NCI-H82 (cell line): ENCODE results near the gene ZFAND5.

Experiments used
- DNase-seq: peaks from one replicate; lab custom pipeline; 2025; lab: John Stamatoyannopoulos, UW

ZFAND5 gene

GRCh38 chr9:72324974-72325373 lies 40.0 kb downstream of the ZFAND5 start:
- DNase-seq = no peak

GRCh38 chr9:72322678-72323077 lies 42.3 kb downstream of the ZFAND5 start:
- no peak for DNase-seq

GRCh38 chr9:72322259-72322658 lies 42.7 kb downstream of the ZFAND5 start:
- no peak for DNase-seq

GRCh38 chr9:72315510-72316311 lies 49.3 kb downstream of the ZFAND5 start:
- DNase-seq = peak; percentile 97

GRCh38 chr9:72315089-72315509 lies 49.9 kb downstream of the ZFAND5 start:
- DNase-seq = peak; percentile 64

GRCh38 chr9:72313507-72313906 lies 51.5 kb downstream of the ZFAND5 start:
- peak; percentile 50 for DNase-seq

GRCh38 chr9:72312386-72312987 lies 52.5 kb downstream of the ZFAND5 start:
- peak; percentile 31 for DNase-seq

- DNase-seq = peak; percentile 3
These were observed 55.5 kb downstream of the ZFAND5 start for GRCh38 chr9:72309364-72310133.

GRCh38 chr9:72306761-72307160 lies 58.2 kb downstream of the ZFAND5 start:
- no peak for DNase-seq

- DNase-seq = no peak
These were observed 59.3 kb downstream of the ZFAND5 start for GRCh38 chr9:72305707-72306106.

GRCh38 chr9:72305102-72305546 lies 59.9 kb downstream of the ZFAND5 start:
- peak; percentile 91 for DNase-seq

- no peak for DNase-seq
These were observed 60.5 kb downstream of the ZFAND5 start for GRCh38 chr9:72304538-72304937.
